H1 (cell line): ENCODE data around the gene RGS6. TPM values are rescaled to one million over a fixed set of nuclear protein-coding genes. Genes with fewer than 3 reads are reported as not detected.

Experiments used
- CTCF ChIA-PET: fragments of 300-600 bp; sonication (Branson Sonifier 250); formaldehyde crosslinking; loops from one replicate; lab custom pipeline; 2021; ENCODE audit not compliant: partially characterized antibody; lab: Charles Lee
- POLR2A ChIA-PET: fragments of 300-600 bp; sonication (Branson Sonifier 250); formaldehyde crosslinking; loops from one replicate; lab custom pipeline; 2021; ENCODE audit warnings: inconsistent platforms; ENCODE audit not compliant: partially characterized antibody; lab: Charles Lee
- DNase-seq, 2 experiments: peaks; one replicate each; pipeline versions ENCODE4 v3.0.0 to v3.0.0-alpha.2; 2010 to 2022; ENCODE audit warnings: low spot score in 2 of 2, low read depth in 1 of 2, mixed read lengths in 1 of 2
- FAIRE-seq: peaks from 2 replicates; lab custom pipeline; 2011; peaks lifted over from hg19 to GRCh38; lab: Jason Lieb, UNC
- H2AFZ ChIP-seq: 2 replicates; pipeline ENCODE4 v1.8.1; 2012; ENCODE audit warnings: low read length, inconsistent platforms
- H2AK5ac ChIP-seq: 2 replicates; pipeline ENCODE4 v1.6.1; 2013; ENCODE audit warnings: low read depth, low read length
- H2BK120ac ChIP-seq: replicated peaks from 2 replicates; pipeline ENCODE3; 2013; ENCODE audit warnings: low read depth, low read length, inconsistent platforms
- H2BK12ac ChIP-seq: 2 replicates; pipeline ENCODE4 v1.6.1; 2013; ENCODE audit warnings: low read depth, low read length
- H2BK15ac ChIP-seq: 2 replicates; pipeline ENCODE4 v1.6.1; 2013; ENCODE audit warnings: low read length
- H2BK20ac ChIP-seq: 2 replicates; pipeline ENCODE4 v1.6.1; 2013; ENCODE audit warnings: low read length
- H2BK5ac ChIP-seq: 2 replicates; pipeline ENCODE4 v1.6.1; 2013; ENCODE audit warnings: low read depth, low read length
- H3K14ac ChIP-seq: 2 replicates; pipeline ENCODE4 v1.6.1; 2013; ENCODE audit warnings: inconsistent platforms; ENCODE audit not compliant: insufficient read length
- H3K18ac ChIP-seq: 2 replicates; pipeline ENCODE4 v1.6.1; 2013; ENCODE audit warnings: low read length; ENCODE audit errors: extremely low read depth
- H3K23ac ChIP-seq: 2 replicates; pipeline ENCODE4 v1.6.1; 2013; ENCODE audit warnings: inconsistent platforms; ENCODE audit not compliant: insufficient read length
- H3K23me2 ChIP-seq: 2 replicates; pipeline ENCODE4 v1.6.1; 2013; ENCODE audit warnings: low read depth, low read length
- H3K27ac ChIP-seq: 2 replicates; pipeline ENCODE4 v1.6.1; 2011; ENCODE audit warnings: low read depth, low read length, inconsistent platforms
- H3K27me3 ChIP-seq, 4 experiments: replicated peaks in 1 of 4; 1 replicate in 1 of 4; 2 replicates in 3 of 4; pipeline versions ENCODE4 v1.6.1 to v1.8.1; 2011 to 2013; ENCODE audit warnings: low read length in 3 of 4, mild to moderate bottlenecking in 3 of 4, inconsistent platforms in 2 of 4, mixed read lengths in 2 of 4, moderate library complexity in 1 of 4; ENCODE audit not compliant: control insufficient read depth in 3 of 4, insufficient read depth in 3 of 4; ENCODE audit errors: extremely low read depth in 1 of 4
- H3K36me3 ChIP-seq, 4 experiments: 2 replicates each; pipeline versions ENCODE4 v1.6.1 to v1.8.1; 2011 to 2013; ENCODE audit warnings: mild to moderate bottlenecking in 4 of 4, low read length in 3 of 4, moderate library complexity in 2 of 4, control low read depth in 1 of 4, inconsistent platforms in 1 of 4; ENCODE audit not compliant: insufficient read depth in 4 of 4, control insufficient read depth in 2 of 4
- H3K4ac ChIP-seq: replicated peaks from 2 replicates; pipeline ENCODE3; 2013; ENCODE audit warnings: low read length, low read depth, mixed read lengths, inconsistent platforms; ENCODE audit not compliant: insufficient read length
- H3K4me1 ChIP-seq, 4 experiments: replicated peaks in 1 of 4; 1 replicate in 1 of 4; 2 replicates in 3 of 4; pipeline versions ENCODE4 v1.6.1 to v1.8.1; 2011 to 2013; ENCODE audit warnings: low read length in 3 of 4, inconsistent platforms in 2 of 4, mixed read lengths in 1 of 4; ENCODE audit not compliant: insufficient read depth in 4 of 4, control insufficient read depth in 3 of 4
- H3K4me2 ChIP-seq, 2 experiments: 2 replicates each; pipeline versions ENCODE4 v1.6.1 to v1.8.1; 2011 to 2013; ENCODE audit warnings: low read depth in 2 of 2, low read length in 2 of 2, control low read depth in 1 of 2, inconsistent platforms in 1 of 2, mild to moderate bottlenecking in 1 of 2; ENCODE audit not compliant: insufficient read depth in 1 of 2
- H3K4me3 ChIP-seq, 4 experiments: fragments of 200-600, 300-600 bp in 1 of 4; sonication (generic), shearing (Covaris generic), sonication (Bioruptor Twin) in 1 of 4; 2 replicates each; pipeline versions ENCODE4 v1.5.1 to v1.8.1; 2011 to 2016; ENCODE audit warnings: low read length in 4 of 4, low read depth in 3 of 4, control low read depth in 2 of 4, inconsistent platforms in 2 of 4, mild to moderate bottlenecking in 2 of 4, mixed read lengths in 1 of 4, moderate library complexity in 1 of 4; ENCODE audit not compliant: insufficient read depth in 2 of 4; ENCODE audit errors: extremely low read depth in 1 of 4
- H3K56ac ChIP-seq: replicated peaks from 2 replicates; pipeline ENCODE3; 2013; ENCODE audit warnings: low read depth, mild to moderate bottlenecking, mixed read lengths, low read length, inconsistent platforms; ENCODE audit not compliant: insufficient read length
- H3K79me1 ChIP-seq: 2 replicates; pipeline ENCODE4 v1.6.1; 2013; ENCODE audit warnings: low read depth, low read length, control low read depth
- H3K79me2 ChIP-seq, 2 experiments: 2 replicates each; pipeline versions ENCODE4 v1.6.1 to v1.8.1; 2012 to 2013; ENCODE audit warnings: low read length in 2 of 2, mild to moderate bottlenecking in 2 of 2, inconsistent platforms in 1 of 2; ENCODE audit not compliant: insufficient read depth in 2 of 2, control insufficient read depth in 1 of 2
- H3K9ac ChIP-seq, 4 experiments: replicated peaks in 1 of 4; 1 replicate in 1 of 4; 2 replicates in 3 of 4; pipeline versions ENCODE4 v1.6.1 to v1.8.1; 2011 to 2013; ENCODE audit warnings: low read depth in 3 of 4, low read length in 3 of 4, control low read depth in 2 of 4, mild to moderate bottlenecking in 2 of 4, moderate library complexity in 2 of 4, inconsistent platforms in 1 of 4; ENCODE audit errors: extremely low read depth in 1 of 4
- H3K9me3 ChIP-seq, 2 experiments: 2 replicates each; pipeline versions ENCODE4 v1.6.1 to v1.8.1; 2012 to 2013; ENCODE audit warnings: mild to moderate bottlenecking in 2 of 2, moderate library complexity in 2 of 2, control low read depth in 1 of 2, inconsistent platforms in 1 of 2, low read depth in 1 of 2, low read length in 1 of 2, mixed read lengths in 1 of 2; ENCODE audit not compliant: insufficient read depth in 2 of 2
- H4K20me1 ChIP-seq, 2 experiments: replicated peaks in 1 of 2; 2 replicates each; pipeline versions ENCODE3 to v1.8.1; 2011 to 2013; ENCODE audit warnings: inconsistent platforms in 2 of 2, low read length in 2 of 2, mild to moderate bottlenecking in 1 of 2; ENCODE audit not compliant: insufficient read depth in 2 of 2, control insufficient read depth in 1 of 2
- H4K5ac ChIP-seq: 2 replicates; pipeline ENCODE4 v1.6.1; 2013; ENCODE audit warnings: low read length, low read depth, mixed read lengths, inconsistent platforms; ENCODE audit not compliant: insufficient read length
- H4K8ac ChIP-seq: 2 replicates; pipeline ENCODE4 v1.8.0; 2013; ENCODE audit warnings: mild to moderate bottlenecking, moderate library complexity, low read length, inconsistent platforms; ENCODE audit not compliant: insufficient read depth; ENCODE audit errors: extremely low read depth
- H4K91ac ChIP-seq: replicated peaks from 2 replicates; pipeline ENCODE3; 2013; ENCODE audit warnings: low read length, mixed read lengths, inconsistent platforms; ENCODE audit not compliant: insufficient read length
- ASH2L ChIP-seq: fragments of 200-600, 300-600 bp; sonication (generic); IDR thresholded peaks from one replicate; pipeline ENCODE4 v1.7.1; 2017; ENCODE audit warnings: low read length
- BACH1 ChIP-seq: IDR thresholded peaks from 2 replicates; pipeline ENCODE4 v1.6.1; 2012; ENCODE audit warnings: low read length, improper control_type of control experiment
- BCL11A ChIP-seq, 2 experiments: IDR thresholded peaks; one replicate each; pipeline ENCODE4 v1.6.1; 2011; ENCODE audit warnings: low read depth in 2 of 2, low read length in 2 of 2, mild to moderate bottlenecking in 2 of 2
- CBX8 ChIP-seq: fragments of 300-800, 300-1000 bp; sonication (generic); IDR thresholded peaks from 2 replicates; pipeline ENCODE4 v1.7.1; 2016; ENCODE audit warnings: low read depth, low read length, borderline replicate concordance
- CREB1 ChIP-seq: IDR thresholded peaks from 2 replicates; pipeline ENCODE4 v1.6.1; 2012; ENCODE audit warnings: inconsistent platforms
- E2F6 ChIP-seq: IDR thresholded peaks from 2 replicates; pipeline ENCODE4 v1.6.1; 2012; ENCODE audit warnings: inconsistent platforms
- EZH2 ChIP-seq: fragments of 200-600 bp; sonication (generic); IDR thresholded peaks from 2 replicates; pipeline ENCODE4 v1.7.1; 2012; ENCODE audit warnings: low read depth, mild to moderate bottlenecking, moderate library complexity, low read length, inconsistent platforms; ENCODE audit not compliant: severe bottlenecking
- GABPA ChIP-seq: IDR thresholded peaks from 2 replicates; pipeline ENCODE4 v1.6.1; 2011; ENCODE audit warnings: mild to moderate bottlenecking, low read length, moderate library complexity, borderline replicate concordance; ENCODE audit not compliant: insufficient read depth
- KDM1A ChIP-seq: fragments of 200-600, 300-600 bp; sonication (generic); IDR thresholded peaks from 2 replicates; pipeline ENCODE4 v1.7.1; 2016; ENCODE audit warnings: mild to moderate bottlenecking, low read length, borderline replicate concordance
- MAFK ChIP-seq: IDR thresholded peaks from 2 replicates; pipeline ENCODE4 v1.6.1; 2012; ENCODE audit warnings: low read depth, mild to moderate bottlenecking, improper control_type of control experiment, low read length
- SIN3A ChIP-seq, 2 experiments: IDR thresholded peaks in 1 of 2; conservative IDR thresholded peaks in 1 of 2; 2 replicates each; pipeline ENCODE4 v1.6.1; 2011 to 2012; ENCODE audit warnings: low read length in 2 of 2, improper control_type of control experiment in 1 of 2, low read depth in 1 of 2, mild to moderate bottlenecking in 1 of 2
- SRF ChIP-seq: IDR thresholded peaks from 2 replicates; pipeline ENCODE4 v1.6.1; 2011; ENCODE audit warnings: mild to moderate bottlenecking, low read depth, low read length, moderate library complexity
- SUZ12 ChIP-seq: fragments of 200-600 bp; sonication (generic); IDR thresholded peaks from 2 replicates; pipeline ENCODE4 v1.6.1; 2012; ENCODE audit warnings: mild to moderate bottlenecking, inconsistent platforms, low read length, moderate library complexity, mixed read lengths
- TAF1 ChIP-seq: IDR thresholded peaks from 2 replicates; pipeline ENCODE4 v1.6.1; 2011; ENCODE audit warnings: mild to moderate bottlenecking, low read depth, low read length
- TCF12 ChIP-seq: IDR thresholded peaks from 2 replicates; pipeline ENCODE4 v1.6.1; 2011; ENCODE audit warnings: low read depth, mild to moderate bottlenecking, low read length
- WGBS, 2 experiments: shearing (Covaris generic) in 1 of 2; methylation state at CpG; one replicate each; pipeline versions ENCODE4 v1.1.6 to v1.1.7; 2013 to 2015; ENCODE audit warnings: low lambda C conversion rate in 2 of 2, mixed read lengths in 2 of 2, inconsistent platforms in 1 of 2, low coverage in 1 of 2, missing lambda C conversion rate in 1 of 2; ENCODE audit not compliant: insufficient replicate concordance in 2 of 2, insufficient coverage in 1 of 2, insufficient read length in 1 of 2; ENCODE audit errors: extremely low coverage in 1 of 2, missing lambda C conversion rate in 1 of 2; 5-methylcytosine and 5-hydroxymethylcytosine counted together
- polyA plus RNA-seq, 7 experiments: library from polyadenylated mRNA; depleted of rRNA in 3 of 7; stranded (reverse) in 5 of 7; unstranded in 2 of 7; fragments of >200 nt in 5 of 7; fragments of 200-250 nt in 2 of 7; gene quantifications; 1 replicate in 5 of 7; 2 replicates in 1 of 7; 4 replicates in 1 of 7; pipeline versions ENCODE4 v1.2.1 to v1.2.3, GENCODE V29; 2011 to 2013; ENCODE audit warnings: missing spikeins in 2 of 7, mixed read lengths in 2 of 7
- total RNA-seq: library from RNA; stranded (reverse); fragmentation: NEBNext Ultra II Directional; extraction: Animal tissue kit (Norgen Biotek cat#: 25700); gene quantifications from 2 replicates; pipeline ENCODE4 v1.2.1, GENCODE V29; 2021

The RGS6 gene
- total and polyA plus RNA-seq, 2 of the 8 experiments (the other 6 are each of a cell fraction or from before 2014, with no cell fraction given): 0.26 to 1.1 TPM

- H3K4me1 ChIP-seq: no peaks in the 10 kb centered on the region
- no peak overlapping the region for H2AK5ac ChIP-seq
- H3K36me3 ChIP-seq: no peaks in the 10 kb centered on the region
- no peak overlapping the region for H3K4ac ChIP-seq
- no peaks in the 10 kb centered on the region for H4K20me1 ChIP-seq
- 88% methylated on average over 1 of the region's 1 CpG; no CpG with 5 or more reads in 1 of the 2 experiments for WGBS, 2 experiments
- no peak overlapping the region for H3K9ac ChIP-seq
- no peak overlapping the region for H2BK15ac ChIP-seq
- H3K23ac ChIP-seq: no peak overlapping the region
- H3K79me2 ChIP-seq: no peaks in the 10 kb centered on the region
- no peak overlapping the region for H3K18ac ChIP-seq
- no peaks in the 10 kb centered on the region for H3K23me2 ChIP-seq
- no peak overlapping the region for H2BK5ac ChIP-seq
- no peak overlapping the region for H3K14ac ChIP-seq
- POLR2A ChIA-PET: no interaction called here
- FAIRE-seq: no peak
- H2BK120ac ChIP-seq: no peak overlapping the region
- H2AFZ ChIP-seq: no peak overlapping the region
- H2BK12ac ChIP-seq: no peak overlapping the region
- H4K8ac ChIP-seq: no peak overlapping the region
- H3K4me2 ChIP-seq: no peak overlapping the region
- no peak overlapping the region for H3K56ac ChIP-seq
- CTCF ChIA-PET: no interaction called here
- H2BK20ac ChIP-seq: no peak overlapping the region
- H3K79me1 ChIP-seq: no peaks in the 10 kb centered on the region
- no peak overlapping the region for H4K5ac ChIP-seq
- H3K4me3 ChIP-seq: no peak overlapping the region
- no peak overlapping the region for H4K91ac ChIP-seq
- no peak overlapping the region for H3K27ac ChIP-seq
- DNase-seq: no peak
- H3K9me3 ChIP-seq: no peaks in the 10 kb centered on the region
- H3K27me3 ChIP-seq: no peaks in the 10 kb centered on the region
- no peak for TF ChIP-seq BCL11A (IDR thresholded peaks at IDR 0.05; ENCODE audit: low read depth in 2 of 2, low read length in 2 of 2)
- TF ChIP-seq KDM1A: no peak
- no peak for TF ChIP-seq TAF1
- TF ChIP-seq SUZ12: no peak
- TF ChIP-seq CREB1: no peak
- no peak for TF ChIP-seq SIN3A (conservative IDR thresholded peaks at IDR 0.05 in 1 of 2, IDR thresholded peaks at IDR 0.05 in 1 of 2; ENCODE audit: low read depth in 1 of 2, low read length in 2 of 2)
- no peak for TF ChIP-seq BACH1
- TF ChIP-seq TCF12: no peak
- no peak for TF ChIP-seq E2F6
- TF ChIP-seq CBX8: no peak
- no peak for TF ChIP-seq ASH2L
- TF ChIP-seq SRF: no peak
- no peak for TF ChIP-seq GABPA
- TF ChIP-seq MAFK: no peak
- TF ChIP-seq EZH2: no peak
Measured at GRCh38 chr14:72380456-72380855, 448.2 kb downstream of the RGS6 start.
